Left ventricle myocardium inferior (tissue), 1 donor: ENCODE measurements around the gene TMEM92. TPM values are rescaled to one million over a fixed set of nuclear protein-coding genes. Genes with fewer than 3 reads are reported as not detected.

Experiments used
- DNase-seq: peaks from one replicate; pipeline ENCODE4 v3.0.0-alpha.2; 2020
- H3K27ac ChIP-seq: fragments of 200-600 bp; replicated peaks from 2 replicates; pipeline ENCODE4 v1.8.0; 2021
- H3K27me3 ChIP-seq: fragments of 200-600 bp; 2 replicates; pipeline ENCODE4 v1.8.0; 2021; ENCODE audit warnings: low read depth
- H3K36me3 ChIP-seq: fragments of 200-600 bp; 2 replicates; pipeline ENCODE4 v1.8.0; 2021
- H3K4me1 ChIP-seq: fragments of 200-600 bp; 2 replicates; pipeline ENCODE4 v1.8.0; 2021
- H3K4me3 ChIP-seq: fragments of 200-600 bp; 2 replicates; pipeline ENCODE4 v1.8.0; 2021; ENCODE audit warnings: mild to moderate bottlenecking, moderate library complexity
- H3K9me3 ChIP-seq: fragments of 200-600 bp; replicated peaks from 2 replicates; pipeline ENCODE4 v1.8.0; 2021
- intact Hi-C: fragments of 100-400 bp; cut with micrococcal nuclease; formaldehyde crosslinking; loops from one replicate; pipeline ENCODE4 v1.11.0; 2022
- total RNA-seq: library from RNA; stranded (reverse); fragmentation: NEBNext Ultra II Directional; extraction: Animal tissue kit (Norgen Biotek cat#: 25700); gene quantifications from one replicate; pipeline ENCODE4 v1.2.1, GENCODE V29; 2021
- TF ChIP-seq, protein P1 (sequence below): fragments of 200-600 bp; IDR thresholded peaks from 2 replicates; pipeline ENCODE4 v1.8.0; 2021; ENCODE audit warnings: antibody characterized with exemption, mild to moderate bottlenecking, borderline replicate concordance
- donor health status: DM: no; HTN: yes; CAD: no; lungs with severe emphysema.

The TMEM92 gene
- total RNA-seq, 1 donor from 2014 or later: not detected

DNA sequence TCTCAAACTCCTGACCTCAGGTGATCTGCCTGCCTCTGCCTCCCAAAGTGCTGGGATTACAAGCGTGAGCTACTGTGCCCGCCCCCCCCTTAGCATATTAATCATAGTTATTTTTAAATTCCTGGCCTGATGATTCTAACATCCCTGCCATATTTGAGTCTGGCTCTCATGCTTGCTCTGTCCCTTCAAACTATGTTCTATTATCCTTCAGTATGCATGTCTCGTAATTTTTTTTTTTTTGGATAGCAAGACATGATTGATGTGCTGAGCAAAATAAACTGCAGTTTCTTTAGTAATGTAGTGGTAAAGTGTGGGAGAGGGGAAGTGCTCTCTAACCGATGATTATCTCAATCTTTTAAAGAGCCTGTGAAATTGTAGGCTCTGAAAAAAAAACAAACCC lies 34.3 kb upstream of the TMEM92 start:
- DNase-seq: no peak
- no peak overlapping the region for H3K27ac ChIP-seq
- H3K9me3 ChIP-seq: no peaks in the 10 kb centered on the region
- TF ChIP-seq, protein P1, sequence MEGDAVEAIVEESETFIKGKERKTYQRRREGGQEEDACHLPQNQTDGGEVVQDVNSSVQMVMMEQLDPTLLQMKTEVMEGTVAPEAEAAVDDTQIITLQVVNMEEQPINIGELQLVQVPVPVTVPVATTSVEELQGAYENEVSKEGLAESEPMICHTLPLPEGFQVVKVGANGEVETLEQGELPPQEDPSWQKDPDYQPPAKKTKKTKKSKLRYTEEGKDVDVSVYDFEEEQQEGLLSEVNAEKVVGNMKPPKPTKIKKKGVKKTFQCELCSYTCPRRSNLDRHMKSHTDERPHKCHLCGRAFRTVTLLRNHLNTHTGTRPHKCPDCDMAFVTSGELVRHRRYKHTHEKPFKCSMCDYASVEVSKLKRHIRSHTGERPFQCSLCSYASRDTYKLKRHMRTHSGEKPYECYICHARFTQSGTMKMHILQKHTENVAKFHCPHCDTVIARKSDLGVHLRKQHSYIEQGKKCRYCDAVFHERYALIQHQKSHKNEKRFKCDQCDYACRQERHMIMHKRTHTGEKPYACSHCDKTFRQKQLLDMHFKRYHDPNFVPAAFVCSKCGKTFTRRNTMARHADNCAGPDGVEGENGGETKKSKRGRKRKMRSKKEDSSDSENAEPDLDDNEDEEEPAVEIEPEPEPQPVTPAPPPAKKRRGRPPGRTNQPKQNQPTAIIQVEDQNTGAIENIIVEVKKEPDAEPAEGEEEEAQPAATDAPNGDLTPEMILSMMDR: no peak
- peaks cover 8% of the 10 kb centered on the region for H3K4me1 ChIP-seq
- H3K27me3 ChIP-seq: peaks cover 17% of the 10 kb centered on the region
- H3K4me3 ChIP-seq: no peak overlapping the region
- intact Hi-C loops: no loop called here
- no peaks in the 10 kb centered on the region for H3K36me3 ChIP-seq

DNA sequence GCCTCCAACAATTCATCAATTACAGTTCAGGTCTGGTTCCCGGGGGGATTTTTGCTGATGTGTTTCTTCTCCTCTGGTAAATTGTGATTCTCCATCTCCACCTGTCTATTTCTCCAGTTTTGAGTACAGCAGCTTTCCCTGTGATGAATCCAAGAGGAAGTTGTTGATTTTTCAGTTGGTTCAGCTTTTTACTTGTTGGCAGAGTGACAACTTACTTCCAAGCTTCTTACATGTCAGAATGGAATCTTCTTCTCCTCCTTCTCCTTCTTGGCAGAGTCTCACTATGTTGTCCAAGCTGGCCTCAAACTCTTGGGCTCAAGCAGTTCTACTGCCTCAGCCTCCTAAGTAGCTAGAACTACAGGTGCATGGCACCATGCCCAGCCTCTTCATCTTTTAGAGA lies 33.4 kb upstream of the TMEM92 start:
- Histone ChIP-seq H3K4me1 (peaks cover 8% of the 10 kb centered on the region), H3K27me3 (peaks cover 17% of the 10 kb centered on the region), H3K4me3 (no peak overlapping the region), H3K36me3 (no peaks in the 10 kb centered on the region), H3K9me3 (no peaks in the 10 kb centered on the region), H3K27ac (no peak overlapping the region)
- intact Hi-C loops: no loop called here
- no peak for DNase-seq
- TF ChIP-seq, protein P1: no peak

DNA sequence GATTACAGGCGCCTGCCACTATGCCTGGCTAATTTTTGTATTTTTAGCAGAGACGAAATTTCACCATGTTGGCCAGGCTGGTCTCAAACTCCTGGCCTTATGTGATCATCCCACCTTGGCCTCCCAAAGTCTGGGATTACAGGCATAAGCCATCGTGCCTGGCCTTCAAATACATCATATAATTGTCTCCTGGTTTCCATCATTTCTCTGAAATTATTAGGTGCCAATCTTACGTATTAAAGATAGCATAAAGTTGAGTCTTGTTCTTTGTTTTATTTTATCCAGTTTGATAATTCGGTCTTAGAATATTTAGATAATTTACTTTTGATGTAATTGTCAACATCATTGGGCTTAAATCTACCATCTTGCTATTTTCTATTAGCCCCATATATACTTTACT lies 32.8 kb upstream of the TMEM92 start:
- H3K27ac ChIP-seq: no peak overlapping the region
- intact Hi-C loops: no loop called here

DNA sequence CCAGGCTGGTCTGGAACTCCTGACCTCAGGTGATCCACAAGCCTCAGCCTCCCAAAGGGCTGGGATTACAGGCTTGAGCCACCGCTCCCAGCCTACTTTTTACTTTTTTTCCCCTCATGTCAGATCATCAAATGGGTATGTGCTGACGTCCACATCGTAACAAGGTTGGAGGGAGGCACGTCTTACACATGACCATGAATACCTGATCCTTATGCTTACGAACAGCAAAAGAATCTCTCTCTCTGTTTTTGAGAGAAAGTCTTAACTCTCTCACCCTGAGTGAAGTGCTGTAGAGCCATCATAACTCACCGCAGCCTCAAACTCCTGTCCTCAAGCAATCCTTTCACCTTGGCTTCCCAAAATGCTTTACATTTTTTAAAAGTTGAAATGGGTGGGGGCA lies 29.5 kb upstream of the TMEM92 start:
- Histone ChIP-seq H3K4me3 (no peak overlapping the region), H3K27me3 (peaks cover 1% of the 10 kb centered on the region), H3K27ac (no peak overlapping the region), H3K4me1 (peaks cover 5% of the 10 kb centered on the region), H3K9me3 (peaks cover 23% of the 10 kb centered on the region), H3K36me3 (no peaks in the 10 kb centered on the region)
- intact Hi-C loops: no loop called here
- TF ChIP-seq, protein P1: no peak
- no peak for DNase-seq

More for the DNA sequence above, 32.8 kb upstream of the TMEM92 start:
- Histone ChIP-seq H3K9me3 (no peaks in the 10 kb centered on the region), H3K36me3 (no peaks in the 10 kb centered on the region), H3K4me1 (peaks cover 8% of the 10 kb centered on the region), H3K27me3 (peaks cover 12% of the 10 kb centered on the region), H3K4me3 (no peak overlapping the region)
- TF ChIP-seq, protein P1: no peak
- DNase-seq: no peak

DNA sequence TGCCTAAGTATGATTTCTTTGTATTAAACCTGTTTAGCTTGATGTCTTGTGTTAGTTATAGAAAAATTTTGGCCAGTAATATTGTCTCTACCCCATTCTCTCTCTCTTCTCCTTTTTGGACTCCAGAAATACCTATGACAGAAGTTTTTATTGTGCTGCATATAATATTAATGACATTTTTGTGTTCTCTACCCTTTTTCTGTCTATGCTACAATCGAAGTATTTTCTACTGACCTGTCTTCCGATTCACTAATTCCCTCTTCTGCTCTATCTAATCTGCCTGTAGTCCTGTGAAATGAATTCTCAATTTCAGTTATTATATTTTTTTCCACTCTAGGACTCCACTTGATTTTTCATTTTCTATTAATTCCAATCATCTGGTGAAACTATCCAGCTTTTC lies 26.0 kb upstream of the TMEM92 start:
- no peak for DNase-seq
- TF ChIP-seq, protein P1: no peak
- Histone ChIP-seq H3K4me3 (no peak overlapping the region), H3K9me3 (peaks cover 29% of the 10 kb centered on the region), H3K27ac (no peak overlapping the region), H3K27me3 (peaks cover 6% of the 10 kb centered on the region), H3K4me1 (no peaks in the 10 kb centered on the region), H3K36me3 (no peaks in the 10 kb centered on the region)
- intact Hi-C loops: no loop called here

DNA sequence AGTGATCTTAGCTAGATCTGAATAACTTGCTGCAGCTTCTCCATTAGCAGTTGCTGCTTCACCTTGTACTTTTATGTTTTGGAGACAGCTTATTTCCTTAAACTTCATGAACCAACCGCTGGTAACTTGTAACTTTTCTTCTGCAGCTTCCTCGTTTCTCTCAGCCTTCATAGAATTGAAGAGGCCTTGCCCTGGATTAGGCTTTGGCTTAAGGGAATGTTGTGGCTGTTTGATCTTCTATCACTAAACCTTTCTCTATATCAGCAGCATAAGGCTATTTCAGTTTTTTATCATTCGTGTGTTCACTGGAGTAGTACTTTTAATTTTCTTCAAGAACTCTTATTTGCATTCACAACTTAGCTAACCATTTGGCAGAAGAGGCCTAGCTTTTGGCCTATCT lies 21.5 kb upstream of the TMEM92 start:
- Histone ChIP-seq H3K27me3 (peaks cover 25% of the 10 kb centered on the region), H3K27ac (no peak overlapping the region), H3K36me3 (no peaks in the 10 kb centered on the region), H3K9me3 (peaks cover 22% of the 10 kb centered on the region), H3K4me3 (no peak overlapping the region), H3K4me1 (no peaks in the 10 kb centered on the region)
- intact Hi-C loops: no loop called here
- TF ChIP-seq, protein P1: no peak
- DNase-seq: no peak
